NOMO-1 (cell line): ENCODE data around the gene NFKBIE.

Experiments
- DNase-seq, 2 experiments: peaks; one replicate each; lab custom pipeline; 2025; ENCODE audit not compliant: unreplicated experiment in 2 of 2; lab: John Stamatoyannopoulos, UW

Gene NFKBIE

DNA sequence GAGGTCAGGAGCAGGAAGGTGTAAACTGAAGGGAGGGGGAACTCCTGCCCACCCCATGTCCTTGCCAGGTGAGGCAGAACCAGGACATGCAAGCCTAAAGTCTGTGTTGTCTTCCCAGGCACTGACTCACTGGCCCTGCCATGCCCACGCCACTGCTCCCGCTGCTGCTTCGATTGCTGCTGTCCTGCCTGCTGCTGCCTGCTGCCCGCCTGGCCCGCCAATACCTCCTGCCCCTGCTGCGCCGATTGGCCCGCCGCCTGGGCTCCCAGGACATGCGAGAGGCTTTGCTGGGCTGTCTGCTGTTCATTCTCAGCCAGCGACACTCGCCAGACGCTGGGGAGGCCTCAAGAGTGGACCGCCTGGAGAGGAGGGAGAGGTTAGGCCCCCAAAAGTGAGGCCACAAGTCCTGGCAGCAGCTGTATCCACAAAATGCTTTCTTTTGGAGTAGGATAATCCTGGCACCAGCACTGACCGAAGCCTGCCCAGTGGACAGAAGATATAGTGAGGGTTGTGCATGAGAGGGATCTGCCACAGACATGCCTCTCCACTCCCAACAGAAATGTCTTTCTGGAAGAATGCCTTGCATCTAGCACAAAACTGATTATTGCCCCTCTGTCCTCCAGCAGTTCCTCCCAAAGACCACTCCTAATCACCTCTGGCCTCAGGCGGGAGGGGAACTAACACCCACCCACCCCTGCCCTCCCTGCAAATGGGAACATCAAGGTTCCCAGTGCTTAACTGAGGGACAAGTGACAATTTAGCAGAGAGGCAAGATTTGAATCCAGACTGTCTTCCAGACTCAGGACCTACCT lies 47.8 kb downstream of the NFKBIE start:
- no peak for DNase-seq

DNA sequence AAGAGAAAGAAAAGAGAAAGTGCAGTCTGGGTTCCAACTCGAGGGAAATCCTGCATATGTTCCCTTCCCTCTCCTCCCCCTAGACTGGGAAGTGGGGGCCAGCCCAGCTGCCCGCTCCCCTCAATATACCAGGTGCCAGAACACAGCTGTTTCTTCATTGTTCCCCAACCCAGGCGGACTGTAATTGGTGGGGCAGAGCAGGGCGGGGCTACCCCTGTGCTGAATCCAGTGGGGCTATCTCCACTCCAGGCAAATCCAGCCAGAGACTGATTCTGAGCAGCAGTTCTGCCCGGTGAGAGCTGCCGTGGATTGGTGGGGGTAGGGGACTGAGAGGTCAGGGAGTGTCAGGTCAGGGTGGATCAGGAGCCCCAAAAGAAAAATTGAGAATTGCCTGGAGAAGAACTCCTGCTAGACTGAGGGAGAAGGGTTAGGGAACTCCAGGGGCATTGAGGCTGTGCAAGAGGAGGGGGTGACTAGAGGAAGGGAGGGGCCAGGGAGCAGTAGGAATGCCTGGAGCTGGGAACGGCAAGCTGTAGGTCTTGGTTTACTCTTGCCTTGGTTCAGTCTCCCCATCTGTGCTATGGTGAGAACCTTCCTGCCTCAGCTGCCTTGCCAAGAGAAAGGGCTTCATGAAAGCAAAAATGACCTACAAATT lies 48.5 kb downstream of the NFKBIE start, which contains the start of gene MYMX:
TSS of gene MYMX (plus strand) at position 250 of the 655 bp plus-strand sequence. CDS start 546 bp downstream, outside the sequence.
- no peak for DNase-seq

DNA sequence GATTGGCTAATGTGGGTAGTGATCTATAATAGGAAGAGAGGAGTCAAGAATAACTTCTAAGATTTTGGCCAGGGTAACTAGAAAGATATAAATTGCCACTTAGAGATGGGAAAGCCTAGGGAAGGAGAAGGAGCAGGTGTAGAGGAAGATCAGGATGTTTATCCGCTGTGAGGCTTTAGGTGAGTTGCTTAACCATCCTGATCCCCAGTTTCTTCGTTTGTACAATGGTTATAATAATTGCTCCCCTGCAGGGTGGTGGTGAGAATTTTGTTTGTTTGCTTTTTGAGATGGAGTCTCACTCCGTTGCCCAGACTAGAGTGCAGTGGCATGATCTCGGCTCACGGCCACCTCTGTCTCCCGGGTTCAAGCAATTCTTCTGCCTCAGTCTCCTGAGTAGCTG lies 51.0 kb downstream of the NFKBIE start:
- no peak for DNase-seq

DNA sequence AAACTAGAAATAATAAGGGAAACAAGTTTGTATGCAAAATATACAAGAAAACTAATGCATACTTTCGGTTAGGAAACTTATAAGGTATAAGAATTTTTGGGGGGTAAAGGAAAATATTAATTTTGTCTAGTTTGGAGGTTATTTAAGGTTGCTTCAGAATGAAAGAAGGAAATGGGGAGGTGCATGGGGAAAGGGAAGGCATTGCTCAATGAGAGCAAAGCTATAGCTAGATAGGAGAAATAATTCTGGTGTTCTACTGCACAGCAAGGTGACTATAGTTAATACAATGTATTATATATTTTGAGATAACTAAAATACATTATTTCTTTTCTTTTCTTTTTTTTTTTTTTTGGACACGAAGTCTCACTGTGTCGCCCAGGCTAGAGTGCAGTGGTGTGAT lies 54.1 kb downstream of the NFKBIE start:
- DNase-seq = peak; percentile 24 to 72
